HuH-7 (cell line): Measurements from ENCODE around the gene TXNRD3.
"Not testable (repeated sequence)": the region's sequence is repeated elsewhere in the genome, so short reads cannot be mapped to it uniquely, and the experiment has no call there.

ENCODE experiments used
- DNase-seq: peaks from one replicate; pipeline ENCODE4 v3.0.0; 2011; ENCODE audit warnings: low spot score

TXNRD3 gene

DNA sequence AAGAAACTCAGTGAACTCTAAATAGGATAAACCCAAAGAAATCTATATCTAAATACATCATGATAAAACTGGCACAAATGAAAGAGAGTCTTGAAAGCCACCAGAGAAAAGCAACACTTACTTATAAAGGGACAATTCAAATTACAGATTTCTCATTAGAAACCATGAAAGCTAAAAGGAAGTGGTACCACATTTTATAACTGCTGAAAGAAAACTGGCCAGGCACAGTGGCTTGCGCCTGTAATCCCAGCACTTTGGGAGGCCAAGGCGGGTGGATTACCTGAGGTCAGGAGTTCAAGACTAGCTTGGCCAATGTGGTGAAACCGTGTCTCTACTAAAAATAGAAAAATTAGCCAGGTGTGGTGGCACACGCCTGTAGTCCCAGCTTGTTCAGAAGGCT is 59.4 kb downstream of the TXNRD3 start:
- DNase-seq = not testable (repeated sequence)

DNA sequence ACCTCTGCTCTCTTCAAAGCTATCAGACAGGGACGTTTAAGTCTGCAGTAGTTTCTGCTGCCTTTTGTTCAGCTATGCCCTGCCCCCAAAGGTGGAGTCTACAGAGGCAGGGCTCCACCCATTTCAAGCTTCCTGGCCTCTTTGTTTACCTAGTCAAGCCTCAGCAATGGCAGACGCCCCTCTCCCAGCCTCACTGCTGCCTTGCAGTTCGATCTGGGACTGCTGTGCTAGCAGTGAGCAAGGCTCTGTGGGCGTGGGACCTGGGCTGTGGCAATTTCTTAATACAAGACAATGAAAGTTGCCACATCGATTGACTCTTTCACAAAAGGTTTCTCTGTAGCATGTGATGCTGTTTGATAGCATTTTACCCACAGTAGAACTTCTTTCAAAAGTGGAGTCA is 63.4 kb downstream of the TXNRD3 start:
- not testable (repeated sequence) for DNase-seq

DNA sequence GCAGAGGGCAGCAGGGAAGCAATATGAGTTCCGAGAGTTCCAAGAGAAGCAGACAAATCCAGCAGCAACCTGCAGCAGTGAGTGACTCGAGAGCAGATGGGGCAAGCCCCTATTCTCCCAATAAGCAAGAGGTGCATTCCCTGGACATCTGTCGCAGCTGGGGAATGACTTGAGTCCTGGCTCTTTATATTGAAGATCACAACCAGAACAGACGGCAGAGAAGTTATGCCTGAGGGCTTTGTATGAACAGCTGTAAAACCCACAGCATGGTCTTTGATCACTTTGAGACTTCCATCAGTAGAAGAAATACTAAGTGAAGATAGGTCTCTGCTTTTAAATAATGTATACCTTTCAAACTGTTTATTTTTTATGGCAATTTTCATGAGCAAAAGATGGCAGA is 72.6 kb downstream of the TXNRD3 start:
- no peak for DNase-seq

DNA sequence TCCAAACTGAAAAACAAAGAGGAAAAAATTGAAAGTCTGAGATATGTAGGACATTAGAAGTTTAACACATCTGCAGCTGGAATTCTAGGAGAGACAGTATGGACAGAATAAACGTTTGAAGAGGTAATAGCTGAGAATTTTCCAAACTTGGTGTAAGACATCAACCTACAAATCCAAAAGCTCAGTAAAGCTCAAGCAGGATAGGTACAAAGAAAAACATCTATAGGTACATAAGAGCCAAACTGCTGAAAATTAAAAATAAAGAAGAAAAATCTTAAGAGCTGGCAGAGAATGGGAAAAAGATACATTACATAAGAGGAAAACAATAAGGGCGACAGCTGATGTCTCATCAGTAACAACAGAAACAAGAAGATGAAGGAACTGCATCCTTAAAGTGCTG is 73.4 kb downstream of the TXNRD3 start:
- DNase-seq = no peak

DNA sequence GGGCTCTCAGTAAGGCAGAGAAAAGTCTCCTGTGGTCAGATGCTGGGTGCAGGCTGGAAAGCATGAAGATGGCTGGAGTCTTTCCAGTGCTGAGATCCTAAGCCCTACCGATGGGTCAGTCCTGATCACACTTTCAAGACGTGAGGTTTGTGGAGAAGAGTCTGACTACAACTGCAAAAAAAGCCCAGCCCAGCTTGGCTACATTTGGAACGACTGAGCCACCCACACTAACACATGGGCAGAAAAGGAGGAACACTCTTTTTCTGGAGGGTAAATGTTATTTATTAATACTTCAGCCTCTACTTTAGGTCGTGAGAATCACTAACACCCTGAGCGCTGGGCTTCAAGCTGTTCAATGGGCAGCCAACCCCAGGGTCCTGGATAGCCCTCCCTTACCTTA is 74.2 kb downstream of the TXNRD3 start:
- DNase-seq = no peak

DNA sequence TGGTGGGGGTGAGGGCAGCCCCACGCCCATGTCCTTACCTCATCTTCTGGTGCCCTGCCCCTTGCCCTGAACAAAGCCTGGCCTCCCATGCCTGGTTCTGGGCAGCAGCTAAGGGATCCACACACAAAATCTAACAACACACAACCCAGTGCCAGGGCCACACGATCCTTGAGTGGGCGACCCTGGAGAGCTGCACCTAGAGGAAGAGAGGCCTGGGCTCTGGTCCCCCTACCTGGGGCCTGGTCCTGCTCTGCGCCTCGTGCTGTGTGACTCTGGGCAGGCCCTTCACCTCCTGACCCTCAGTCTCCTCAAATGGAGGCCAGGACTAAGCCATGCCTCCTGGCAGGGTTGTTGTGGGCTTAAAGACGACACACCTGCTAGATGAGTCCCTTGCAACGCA is 76.2 kb downstream of the TXNRD3 start:
- no peak for DNase-seq

DNA sequence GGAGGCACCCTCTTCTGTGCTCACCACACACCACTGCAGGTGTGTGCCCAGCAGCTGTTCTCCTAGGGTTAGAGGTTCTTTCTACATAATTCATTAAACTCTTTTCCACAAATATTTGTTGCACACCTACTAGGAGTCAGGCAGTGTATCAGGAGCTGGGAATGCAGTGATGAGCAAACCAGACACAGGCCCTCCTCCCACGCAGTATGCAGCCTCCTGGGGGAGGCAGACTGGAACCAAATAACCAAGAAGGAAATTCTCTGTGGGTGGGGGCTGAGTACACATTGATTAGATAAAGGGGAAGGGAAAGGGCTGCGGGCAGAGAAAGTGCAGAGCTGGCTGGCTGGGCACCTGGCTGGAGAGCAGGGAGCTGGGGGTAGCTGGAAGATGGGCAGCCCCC is 77.7 kb downstream of the TXNRD3 start:
- DNase-seq = no peak

DNA sequence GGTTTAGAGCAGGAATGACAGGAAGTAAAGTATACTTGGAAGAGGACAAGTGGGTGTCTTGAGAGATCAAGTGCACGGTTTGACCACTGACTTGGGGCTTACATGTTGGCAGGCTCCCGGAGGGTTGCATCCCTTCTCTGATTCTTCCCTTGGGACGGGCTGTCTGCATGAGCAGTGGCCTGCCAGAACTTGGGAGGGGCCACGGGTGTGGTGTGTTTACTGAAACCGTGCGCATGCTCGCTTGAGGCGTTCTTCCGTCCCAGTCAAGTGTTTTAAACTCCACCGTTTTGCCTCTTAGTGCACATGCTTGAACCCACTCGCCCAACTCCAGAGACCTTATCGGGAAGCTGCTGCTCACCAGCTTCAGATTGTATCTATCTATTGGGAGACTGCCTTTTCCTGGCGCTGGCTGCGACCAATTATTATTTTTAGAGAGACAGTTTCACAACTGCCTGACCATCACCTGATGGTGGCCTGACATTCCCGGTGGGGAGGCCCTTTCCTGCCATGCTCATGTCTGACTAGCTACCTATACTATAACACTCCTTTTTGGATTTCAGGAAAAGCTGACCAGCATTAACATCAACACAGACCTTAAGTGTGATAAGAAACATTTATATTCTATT is 81.3 kb downstream of the TXNRD3 start:
- no peak for DNase-seq

DNA sequence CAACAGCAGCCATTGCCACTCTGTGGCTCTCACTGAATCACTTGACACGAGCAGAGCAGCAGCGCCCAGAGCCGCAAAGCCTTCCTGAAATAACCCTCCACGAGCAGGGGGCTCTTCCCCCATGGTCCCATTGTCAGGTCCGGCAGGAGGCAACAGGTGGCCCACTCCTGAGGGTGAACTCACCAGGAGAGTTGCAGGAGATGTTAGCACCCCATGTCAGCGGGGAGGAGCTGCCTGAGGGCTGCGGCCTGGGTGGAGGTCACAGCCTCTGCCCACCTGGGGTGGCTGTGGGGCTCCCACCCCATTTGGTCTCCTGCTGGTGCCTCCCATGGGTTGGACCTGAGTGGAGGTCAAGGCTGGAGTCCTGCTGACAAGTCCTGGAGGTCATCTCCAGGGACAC is 83.8 kb downstream of the TXNRD3 start:
- no peak for DNase-seq

DNA sequence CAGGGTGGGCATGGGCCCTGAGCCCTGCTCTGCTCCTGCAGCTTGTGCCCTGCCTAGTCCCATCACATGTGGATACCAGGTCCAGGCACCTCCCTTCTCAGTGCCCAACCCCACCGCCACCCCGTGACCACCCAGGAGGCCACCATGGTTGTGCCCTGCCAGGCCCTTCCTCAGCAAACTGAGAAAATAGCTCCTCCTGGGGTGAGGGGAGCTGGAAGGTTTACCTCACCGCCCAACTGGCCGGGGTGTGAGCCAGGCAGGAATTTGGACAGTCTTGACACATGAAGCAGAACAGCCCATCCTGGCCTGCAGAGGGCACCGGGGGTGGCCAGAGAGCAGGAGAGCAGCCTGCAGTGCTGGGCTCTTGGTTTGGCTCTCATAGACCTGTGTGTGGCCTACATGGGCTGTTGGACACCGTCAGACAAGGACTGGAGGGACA is 84.8 kb downstream of the TXNRD3 start:
- no peak for DNase-seq

DNA sequence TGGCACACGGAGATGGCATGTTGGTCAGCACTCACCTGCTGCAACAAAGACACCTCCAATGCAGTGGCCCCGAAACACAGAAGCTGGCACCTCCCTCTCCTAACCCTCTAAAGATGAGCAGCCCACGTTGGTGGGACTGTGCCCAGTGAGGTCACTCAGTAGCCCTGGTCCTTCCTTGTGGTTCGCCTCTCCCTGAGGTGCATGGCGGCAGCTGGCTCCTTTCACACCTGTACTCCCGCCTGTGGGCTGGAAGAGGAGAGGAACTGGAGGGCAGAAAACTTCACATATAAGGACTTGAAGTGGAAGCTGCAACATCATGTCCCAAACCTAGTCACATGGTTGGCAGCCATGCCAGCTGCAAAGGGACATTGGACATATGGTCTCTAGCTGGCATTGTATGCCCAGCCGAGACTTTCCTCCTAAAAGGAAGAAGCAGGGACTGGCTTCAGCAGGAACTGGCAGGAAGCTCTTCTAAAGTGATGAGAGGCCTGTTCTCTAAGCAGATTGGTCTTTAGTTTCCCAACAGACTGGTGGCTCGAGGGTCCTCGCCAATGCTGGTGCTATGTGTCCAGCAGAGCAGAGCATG is 85.4 kb downstream of the TXNRD3 start:
- DNase-seq = no peak

DNA sequence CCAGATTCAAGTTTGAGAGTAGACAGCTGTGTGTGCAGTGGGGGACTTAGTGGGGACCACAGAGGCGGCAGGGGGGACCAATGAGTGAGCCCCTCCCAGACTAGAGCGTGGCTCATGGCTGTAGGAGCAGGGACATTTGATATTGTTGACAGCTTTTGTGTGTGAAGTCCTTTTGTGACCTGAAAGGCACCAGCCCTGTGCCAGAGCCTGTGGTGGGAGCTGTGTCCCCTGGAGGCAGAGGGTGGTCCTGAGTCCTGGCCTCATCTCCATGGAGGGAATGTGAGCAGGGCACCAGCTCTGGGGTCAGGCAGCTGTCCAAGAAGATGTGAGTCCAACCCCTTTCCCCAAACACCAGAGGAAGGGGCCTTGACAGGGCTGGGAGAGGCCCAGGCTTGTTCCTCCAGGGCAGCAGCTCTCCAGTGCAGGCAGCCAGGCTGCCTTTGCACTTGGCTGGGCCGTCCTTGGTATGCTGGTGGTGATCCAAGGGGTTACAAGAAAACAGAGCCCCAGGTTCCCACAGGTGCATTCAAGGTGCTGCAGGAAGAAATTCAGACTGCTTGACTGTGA is 86.1 kb downstream of the TXNRD3 start:
- DNase-seq = no peak

DNA sequence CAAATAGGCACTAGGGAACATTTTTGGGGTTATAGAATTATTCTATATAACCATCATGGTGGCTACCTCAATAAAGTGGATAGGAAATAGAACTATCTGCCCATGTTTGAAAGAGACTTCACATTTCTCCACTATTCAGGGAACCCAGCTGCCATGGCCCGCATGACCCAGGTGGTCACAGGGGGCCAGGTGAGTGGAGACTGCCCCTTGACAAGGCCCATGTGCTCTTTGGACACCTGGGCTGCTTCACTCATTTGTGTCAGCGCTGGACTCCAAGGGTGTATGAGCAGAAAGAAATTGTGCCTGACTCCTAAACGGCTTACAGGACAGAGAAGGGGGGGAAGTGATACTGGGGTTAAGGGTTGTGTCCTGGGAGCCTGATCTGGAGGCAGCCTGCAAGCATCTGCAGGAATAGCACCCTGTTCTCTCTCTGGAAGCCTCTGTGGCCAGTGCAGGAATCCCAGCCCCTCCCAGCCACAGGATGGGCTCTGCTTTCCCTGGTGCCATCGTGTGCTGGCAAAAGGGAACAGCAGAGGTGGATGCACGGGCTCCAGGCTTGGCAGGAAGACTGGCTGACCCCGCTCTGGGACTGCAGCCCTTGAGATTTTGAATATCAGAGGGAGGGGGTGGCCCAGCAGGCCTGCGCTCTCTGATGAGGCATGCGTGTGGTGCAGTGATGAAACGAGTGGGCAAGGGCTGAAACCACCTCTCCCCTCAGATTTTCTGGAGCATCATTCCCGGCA is 87.1 kb downstream of the TXNRD3 start:
- DNase-seq = no peak

DNA sequence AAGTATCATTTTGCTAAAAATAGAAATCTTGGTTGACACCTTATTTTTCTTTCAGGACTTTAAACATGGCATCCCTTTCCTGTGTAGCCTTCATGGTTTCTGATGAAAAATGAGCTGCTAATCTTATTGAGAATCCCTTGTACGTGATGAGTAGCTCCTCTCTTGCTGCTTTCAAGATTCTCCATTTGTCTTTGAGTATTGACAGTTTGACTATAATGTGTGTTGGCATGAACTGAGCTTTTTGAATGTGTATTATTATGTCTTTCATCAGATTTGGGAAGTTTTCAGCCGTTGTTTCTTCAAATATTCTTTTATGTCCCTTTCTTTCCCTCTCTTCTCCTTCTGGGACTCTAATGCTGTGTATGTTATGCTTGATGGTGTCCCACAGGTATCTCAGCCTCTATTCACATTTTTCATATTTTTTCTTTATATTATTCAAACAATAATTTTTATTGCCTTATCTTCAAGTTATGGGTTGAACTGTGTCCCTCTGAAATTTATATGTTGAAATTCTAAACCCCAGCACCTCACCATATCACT is 92.1 kb downstream of the TXNRD3 start:
- DNase-seq = no peak

DNA sequence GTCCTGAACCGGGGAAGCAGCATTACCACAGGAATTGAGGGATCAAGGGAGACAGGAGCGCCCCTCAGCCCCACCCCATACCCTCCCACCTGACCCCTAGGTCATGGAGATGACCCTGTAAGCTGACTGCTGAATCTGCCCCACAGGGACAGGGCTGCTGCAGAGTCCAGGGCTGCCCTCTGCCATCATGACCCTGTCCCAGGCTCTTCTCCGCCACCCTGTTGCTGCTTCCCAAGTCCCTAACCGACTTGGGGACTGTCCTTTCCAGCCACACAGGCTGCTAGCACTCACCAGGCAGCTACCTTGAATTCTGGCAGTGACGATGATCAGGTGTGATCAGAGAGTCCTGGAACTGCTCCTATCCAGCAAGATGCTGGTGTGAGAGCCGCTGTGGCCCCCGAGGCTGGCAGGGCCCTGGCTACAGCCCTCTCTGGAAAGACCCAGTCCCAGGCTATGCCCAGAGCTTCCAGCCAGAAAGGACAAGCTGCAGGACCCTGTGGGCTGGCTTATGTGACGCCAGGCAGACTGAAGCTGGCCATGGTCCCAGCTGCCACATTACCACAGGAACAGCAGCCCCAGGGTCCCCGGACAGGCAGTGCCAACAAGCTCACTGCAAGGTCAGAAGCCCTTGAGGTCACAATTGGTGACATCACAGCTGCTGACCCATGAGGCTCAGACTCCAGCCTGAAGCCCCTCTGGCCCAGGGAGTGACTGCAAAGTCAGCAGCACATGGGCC is 96.4 kb downstream of the TXNRD3 start, which contains the start of gene C3orf22:
C3orf22 (minus strand) TSS at position 597 of the 736 bp plus-strand sequence. CDS start 5,542 bp downstream, outside the sequence.
- no peak for DNase-seq

DNA sequence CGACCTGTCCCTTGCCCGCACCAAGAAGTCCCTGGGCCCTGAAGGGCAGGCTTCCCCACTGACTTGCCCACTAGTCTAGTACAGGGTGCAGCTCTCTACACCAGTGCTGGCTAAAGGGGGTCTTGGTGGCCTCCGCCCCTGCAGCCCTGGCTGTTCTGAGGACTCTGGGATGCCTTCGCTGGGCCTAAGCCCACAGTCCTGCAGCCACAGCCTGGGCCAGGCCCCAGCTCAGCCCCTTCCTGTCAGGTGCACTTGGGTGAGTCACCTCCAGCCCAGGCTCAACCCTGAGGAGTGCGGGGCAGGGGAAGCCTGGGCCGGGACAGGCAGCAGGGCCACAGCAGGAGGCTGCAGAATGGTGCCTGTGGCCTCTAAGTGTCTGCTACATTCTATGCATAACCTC is 97.2 kb downstream of the TXNRD3 start:
- no peak for DNase-seq

DNA sequence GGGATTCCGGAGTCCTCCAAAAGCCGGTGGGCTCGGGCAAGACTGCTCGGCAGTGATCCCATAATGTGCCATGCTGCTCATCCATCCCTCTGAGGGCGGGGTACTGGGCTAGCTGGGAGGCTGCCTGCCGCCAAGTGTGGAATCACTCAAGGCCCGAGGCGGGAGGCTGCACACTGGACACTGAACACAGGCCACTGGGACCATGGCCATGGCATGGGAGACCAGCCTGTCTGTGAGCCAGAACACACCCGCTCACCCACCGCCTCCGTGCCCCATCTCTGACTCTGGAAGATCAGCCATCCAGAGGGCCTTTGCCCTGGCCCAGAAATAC is 97.5 kb downstream of the TXNRD3 start:
- no peak for DNase-seq
